Measurements from ENCODE around the gene SOS1. TPM values are rescaled to one million over a fixed set of nuclear protein-coding genes. Genes with fewer than 3 reads are reported as not detected.
A peak's percentile ranks its signal among the peaks of the same experiment; 100 is the strongest.

Gene SOS1
- total and polyA plus RNA-seq, 2 of the 13 experiments (the other 11 are each of a cell fraction or from before 2014, with no cell fraction given), result 20.8 to 60.4 TPM

DNA sequence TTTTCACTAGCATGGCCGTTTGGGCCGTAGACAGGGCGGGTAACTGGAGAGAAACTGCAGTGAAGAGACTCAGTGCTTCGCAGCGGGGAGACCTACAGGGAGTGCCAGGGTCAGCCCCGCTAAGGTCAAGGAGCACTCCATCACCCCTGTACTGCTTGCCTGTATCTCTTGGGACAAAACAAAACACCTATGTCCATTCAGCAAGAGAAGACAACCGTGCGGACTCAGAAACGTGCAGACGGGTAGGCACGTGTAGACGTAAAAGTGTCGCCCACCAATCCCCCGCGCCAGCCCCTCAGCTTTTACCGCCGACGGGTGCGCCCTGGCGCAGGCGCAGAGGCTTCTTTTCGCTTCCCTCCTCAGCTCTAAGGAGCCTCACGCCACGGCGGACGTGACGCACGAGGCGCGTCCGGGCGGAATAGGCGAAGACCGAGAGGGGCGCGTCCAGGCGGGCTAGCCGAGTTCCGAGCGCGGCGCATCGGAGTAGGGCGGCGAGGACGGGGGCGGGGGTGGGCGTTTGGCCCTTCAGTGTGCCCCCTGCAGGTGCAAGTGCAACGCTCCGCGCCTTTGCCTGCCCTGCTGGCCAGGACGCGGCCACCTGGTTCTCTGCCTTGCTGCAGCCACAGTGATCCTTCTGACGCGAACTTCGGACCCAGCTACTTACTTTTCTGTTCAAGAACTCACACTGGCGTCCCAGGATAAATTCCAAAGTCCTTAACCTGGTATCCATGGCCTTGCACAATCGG lies 3.3 kb upstream of the SOS1 start (continued):
- TF ChIP-seq THYN1 (CRISPR knock-in tag; IDR thresholded peaks at IDR 0.05; ENCODE audit: borderline replicate concordance, low read depth) (no peak), SIX4 (CRISPR knock-in tag; IDR thresholded peaks at IDR 0.05) (peak; percentile 47), PHF8 (CRISPR knock-in tag; IDR thresholded peaks at IDR 0.05) (peak; percentile 75), MIER2 (CRISPR knock-in tag; IDR thresholded peaks at IDR 0.05) (peak; percentile 73; the same call in 1 of the 2 replicates), ZNF607 (CRISPR knock-in tag; IDR thresholded peaks at IDR 0.05; ENCODE audit: borderline replicate concordance) (peak; percentile 68), ZFP41 (CRISPR knock-in tag; IDR thresholded peaks at IDR 0.05; ENCODE audit: borderline replicate concordance) (no peak; the same call in 1 of the 2 replicates), CREM (IDR thresholded peaks at IDR 0.05) (peak; percentile 95), CREM (CRISPR knock-in tag; IDR thresholded peaks at IDR 0.05) (peak; percentile 80), ZNF326 (CRISPR knock-in tag; IDR thresholded peaks at IDR 0.05; ENCODE audit: borderline replicate concordance) (no peak), RBAK (CRISPR knock-in tag; IDR thresholded peaks at IDR 0.05) (no peak; the same call in 1 of the 2 replicates), ZIK1 (CRISPR knock-in tag; IDR thresholded peaks at IDR 0.05; ENCODE audit: borderline replicate concordance, low read depth) (no peak; the same call in 1 of the 2 replicates), MIXL1 (CRISPR knock-in tag; IDR thresholded peaks at IDR 0.05) (no peak), SRSF4 (IDR thresholded peaks at IDR 0.05; ENCODE audit: low read depth, low read length, poor library complexity, severe bottlenecking) (no peak), WIZ (CRISPR knock-in tag; IDR thresholded peaks at IDR 0.05) (no peak; the same call in 1 of the 2 replicates)
- TF ChIP-seq, protein P1, sequence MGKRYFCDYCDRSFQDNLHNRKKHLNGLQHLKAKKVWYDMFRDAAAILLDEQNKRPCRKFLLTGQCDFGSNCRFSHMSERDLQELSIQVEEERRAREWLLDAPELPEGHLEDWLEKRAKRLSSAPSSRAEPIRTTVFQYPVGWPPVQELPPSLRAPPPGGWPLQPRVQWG (CRISPR knock-in tag; IDR thresholded peaks at IDR 0.05; ENCODE audit: borderline replicate concordance, low read depth), result no peak
- TF ChIP-seq, protein P2, sequence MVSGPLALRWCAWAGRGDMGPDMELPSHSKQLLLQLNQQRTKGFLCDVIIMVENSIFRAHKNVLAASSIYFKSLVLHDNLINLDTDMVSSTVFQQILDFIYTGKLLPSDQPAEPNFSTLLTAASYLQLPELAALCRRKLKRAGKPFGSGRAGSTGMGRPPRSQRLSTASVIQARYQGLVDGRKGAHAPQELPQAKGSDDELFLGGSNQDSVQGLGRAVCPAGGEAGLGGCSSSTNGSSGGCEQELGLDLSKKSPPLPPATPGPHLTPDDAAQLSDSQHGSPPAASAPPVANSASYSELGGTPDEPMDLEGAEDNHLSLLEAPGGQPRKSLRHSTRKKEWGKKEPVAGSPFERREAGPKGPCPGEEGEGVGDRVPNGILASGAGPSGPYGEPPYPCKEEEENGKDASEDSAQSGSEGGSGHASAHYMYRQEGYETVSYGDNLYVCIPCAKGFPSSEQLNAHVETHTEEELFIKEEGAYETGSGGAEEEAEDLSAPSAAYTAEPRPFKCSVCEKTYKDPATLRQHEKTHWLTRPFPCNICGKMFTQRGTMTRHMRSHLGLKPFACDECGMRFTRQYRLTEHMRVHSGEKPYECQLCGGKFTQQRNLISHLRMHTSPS (CRISPR knock-in tag; IDR thresholded peaks at IDR 0.05; ENCODE audit: low read depth), result peak; percentile 77
- TF ChIP-seq, protein P3, sequence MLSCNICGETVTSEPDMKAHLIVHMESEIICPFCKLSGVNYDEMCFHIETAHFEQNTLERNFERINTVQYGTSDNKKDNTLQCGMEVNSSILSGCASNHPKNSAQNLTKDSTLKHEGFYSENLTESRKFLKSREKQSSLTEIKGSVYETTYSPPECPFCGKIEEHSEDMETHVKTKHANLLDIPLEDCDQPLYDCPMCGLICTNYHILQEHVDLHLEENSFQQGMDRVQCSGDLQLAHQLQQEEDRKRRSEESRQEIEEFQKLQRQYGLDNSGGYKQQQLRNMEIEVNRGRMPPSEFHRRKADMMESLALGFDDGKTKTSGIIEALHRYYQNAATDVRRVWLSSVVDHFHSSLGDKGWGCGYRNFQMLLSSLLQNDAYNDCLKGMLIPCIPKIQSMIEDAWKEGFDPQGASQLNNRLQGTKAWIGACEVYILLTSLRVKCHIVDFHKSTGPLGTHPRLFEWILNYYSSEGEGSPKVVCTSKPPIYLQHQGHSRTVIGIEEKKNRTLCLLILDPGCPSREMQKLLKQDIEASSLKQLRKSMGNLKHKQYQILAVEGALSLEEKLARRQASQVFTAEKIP (CRISPR knock-in tag; IDR thresholded peaks at IDR 0.05; ENCODE audit: borderline replicate concordance), result no peak
- TF ChIP-seq, protein P4, sequence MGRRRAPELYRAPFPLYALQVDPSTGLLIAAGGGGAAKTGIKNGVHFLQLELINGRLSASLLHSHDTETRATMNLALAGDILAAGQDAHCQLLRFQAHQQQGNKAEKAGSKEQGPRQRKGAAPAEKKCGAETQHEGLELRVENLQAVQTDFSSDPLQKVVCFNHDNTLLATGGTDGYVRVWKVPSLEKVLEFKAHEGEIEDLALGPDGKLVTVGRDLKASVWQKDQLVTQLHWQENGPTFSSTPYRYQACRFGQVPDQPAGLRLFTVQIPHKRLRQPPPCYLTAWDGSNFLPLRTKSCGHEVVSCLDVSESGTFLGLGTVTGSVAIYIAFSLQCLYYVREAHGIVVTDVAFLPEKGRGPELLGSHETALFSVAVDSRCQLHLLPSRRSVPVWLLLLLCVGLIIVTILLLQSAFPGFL (CRISPR knock-in tag; IDR thresholded peaks at IDR 0.05), result 0 out of 2 replicates have a peak, but pooled peaks have one; percentile 66
- TF ChIP-seq, protein P5, sequence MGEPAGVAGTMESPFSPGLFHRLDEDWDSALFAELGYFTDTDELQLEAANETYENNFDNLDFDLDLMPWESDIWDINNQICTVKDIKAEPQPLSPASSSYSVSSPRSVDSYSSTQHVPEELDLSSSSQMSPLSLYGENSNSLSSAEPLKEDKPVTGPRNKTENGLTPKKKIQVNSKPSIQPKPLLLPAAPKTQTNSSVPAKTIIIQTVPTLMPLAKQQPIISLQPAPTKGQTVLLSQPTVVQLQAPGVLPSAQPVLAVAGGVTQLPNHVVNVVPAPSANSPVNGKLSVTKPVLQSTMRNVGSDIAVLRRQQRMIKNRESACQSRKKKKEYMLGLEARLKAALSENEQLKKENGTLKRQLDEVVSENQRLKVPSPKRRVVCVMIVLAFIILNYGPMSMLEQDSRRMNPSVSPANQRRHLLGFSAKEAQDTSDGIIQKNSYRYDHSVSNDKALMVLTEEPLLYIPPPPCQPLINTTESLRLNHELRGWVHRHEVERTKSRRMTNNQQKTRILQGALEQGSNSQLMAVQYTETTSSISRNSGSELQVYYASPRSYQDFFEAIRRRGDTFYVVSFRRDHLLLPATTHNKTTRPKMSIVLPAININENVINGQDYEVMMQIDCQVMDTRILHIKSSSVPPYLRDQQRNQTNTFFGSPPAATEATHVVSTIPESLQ (CRISPR knock-in tag; conservative IDR thresholded peaks at IDR 0.05), result peak; percentile 88; the same call in 1 of the 2 replicates
- TF ChIP-seq, protein P6, sequence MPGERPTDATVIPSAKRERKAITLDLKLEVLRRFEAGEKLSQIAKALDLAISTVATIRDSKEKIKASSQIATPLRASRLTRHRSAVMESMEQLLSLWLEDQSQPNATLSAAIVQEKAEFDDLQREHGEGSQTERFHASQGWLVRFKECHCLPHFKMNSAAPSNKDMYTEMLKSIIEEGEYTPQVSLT (CRISPR knock-in tag; IDR thresholded peaks at IDR 0.05; ENCODE audit: borderline replicate concordance, low read depth), result peak; percentile 84; the same call in 1 of the 2 replicates

Measured in HepG2 (cell line).